Liver (tissue), 9 donors: ENCODE data around the gene CHL1. TPM values are rescaled to one million over a fixed set of nuclear protein-coding genes. Genes with fewer than 3 reads are reported as not detected.

Source experiments
- DNase-seq: peaks from one replicate; pipeline ENCODE4 v3.0.0-alpha.2; 2017; ENCODE audit warnings: low spot score
- H3K27ac ChIP-seq, 2 donors: one replicate each; pipeline ENCODE4 v1.7.0; 2013; ENCODE audit warnings: inconsistent platforms in 2 of 2, low read length in 2 of 2, control low read depth in 1 of 2, low read depth in 1 of 2, mild to moderate bottlenecking in 1 of 2
- H3K27me3 ChIP-seq, 4 donors: one replicate each; pipeline versions ENCODE4 v1.6.1 to v1.7.0; 2013; ENCODE audit warnings: low read length in 3 of 4, inconsistent platforms in 1 of 4, mild to moderate bottlenecking in 1 of 4, moderate library complexity in 1 of 4; ENCODE audit not compliant: control insufficient read depth in 4 of 4, insufficient read depth in 4 of 4
- H3K36me3 ChIP-seq, 4 donors: one replicate each; pipeline versions ENCODE4 v1.6.1 to v1.7.0; 2013; ENCODE audit warnings: low read length in 3 of 4, mild to moderate bottlenecking in 3 of 4, low read depth in 1 of 4, moderate library complexity in 1 of 4; ENCODE audit not compliant: control insufficient read depth in 4 of 4, insufficient read depth in 3 of 4
- H3K4me1 ChIP-seq, 4 donors: one replicate each; pipeline versions ENCODE4 v1.6.1 to v1.7.0; 2013; ENCODE audit warnings: low read length in 3 of 4, mild to moderate bottlenecking in 3 of 4, moderate library complexity in 1 of 4; ENCODE audit not compliant: control insufficient read depth in 4 of 4, insufficient read depth in 4 of 4
- H3K4me3 ChIP-seq, 3 donors: one replicate each; pipeline versions ENCODE4 v1.6.1 to v1.7.0; 2013; ENCODE audit warnings: low read length in 3 of 3, control low read depth in 1 of 3, low read depth in 1 of 3, mild to moderate bottlenecking in 1 of 3
- H3K9ac ChIP-seq, 2 donors: one replicate each; pipeline ENCODE4 v1.7.0; 2013; ENCODE audit warnings: low read length in 2 of 2, mild to moderate bottlenecking in 2 of 2, moderate library complexity in 2 of 2, control low read depth in 1 of 2, low read depth in 1 of 2
- H3K9me3 ChIP-seq, 4 donors: one replicate each; pipeline versions ENCODE4 v1.6.1 to v1.7.0; 2013; ENCODE audit warnings: low read length in 3 of 4; ENCODE audit not compliant: control insufficient read depth in 4 of 4
- EGR1 ChIP-seq, 2 donors: IDR thresholded peaks; 2 replicates each; pipeline ENCODE4 v1.6.1; 2016 to 2018; ENCODE audit warnings: antibody characterized with exemption in 2 of 2, low read depth in 2 of 2
- FOXA1 ChIP-seq: IDR thresholded peaks from 2 replicates; pipeline ENCODE4 v1.6.1; 2016; ENCODE audit warnings: antibody characterized with exemption
- FOXA2 ChIP-seq: IDR thresholded peaks from 2 replicates; pipeline ENCODE4 v1.6.1; 2016; ENCODE audit warnings: antibody characterized with exemption
- GABPA ChIP-seq, 2 donors: IDR thresholded peaks in 1 of 2; conservative IDR thresholded peaks in 1 of 2; 2 replicates each; pipeline ENCODE4 v1.6.1; 2016; ENCODE audit warnings: antibody characterized with exemption in 2 of 2, mild to moderate bottlenecking in 1 of 2, moderate library complexity in 1 of 2
- HNF4A ChIP-seq, 2 donors: conservative IDR thresholded peaks; 2 replicates each; pipeline ENCODE4 v1.6.1; 2016; ENCODE audit warnings: antibody characterized with exemption in 2 of 2, mild to moderate bottlenecking in 2 of 2
- HNF4G ChIP-seq: IDR thresholded peaks from 2 replicates; pipeline ENCODE4 v1.6.1; 2016; ENCODE audit warnings: antibody characterized with exemption
- JUND ChIP-seq, 2 donors: IDR thresholded peaks; 2 replicates each; pipeline ENCODE4 v1.6.1; 2016; ENCODE audit warnings: antibody characterized with exemption in 2 of 2
- NR2F2 ChIP-seq: IDR thresholded peaks from 2 replicates; pipeline ENCODE4 v1.6.1; 2016; ENCODE audit warnings: antibody characterized with exemption
- RAD21 ChIP-seq, 2 donors: IDR thresholded peaks; 2 replicates each; pipeline ENCODE4 v1.6.1; 2016; ENCODE audit warnings: antibody characterized with exemption in 2 of 2, mild to moderate bottlenecking in 2 of 2
- REST ChIP-seq: IDR thresholded peaks from 2 replicates; pipeline ENCODE4 v1.6.1; 2016; ENCODE audit warnings: antibody characterized with exemption, mild to moderate bottlenecking
- RXRA ChIP-seq, 2 donors: IDR thresholded peaks; 2 replicates each; pipeline ENCODE4 v1.6.1; 2017 to 2018; ENCODE audit warnings: antibody characterized with exemption in 2 of 2, mild to moderate bottlenecking in 1 of 2
- SP1 ChIP-seq: IDR thresholded peaks from 2 replicates; pipeline ENCODE4 v1.6.1; 2018; ENCODE audit warnings: antibody characterized with exemption, mild to moderate bottlenecking
- TAF1 ChIP-seq: conservative IDR thresholded peaks from 2 replicates; pipeline ENCODE4 v1.6.1; 2016; ENCODE audit warnings: antibody characterized with exemption, mild to moderate bottlenecking
- YY1 ChIP-seq: IDR thresholded peaks from 2 replicates; pipeline ENCODE4 v1.6.1; 2016; ENCODE audit warnings: antibody characterized with exemption, mild to moderate bottlenecking
- WGBS: extraction: QIAGEN DNeasy Blood & Tissue Kit; methylation state at CpG from one replicate; pipeline ENCODE4 v1.1.7; 2013; 5-methylcytosine and 5-hydroxymethylcytosine counted together
- polyA plus RNA-seq, 2 donors: library from polyadenylated mRNA; stranded (reverse) in 1 of 2; unstranded in 1 of 2; fragments of 200-250 nt in 1 of 2; fragments of >200 nt in 1 of 2; fragmentation: Nextera tagmentation in 1 of 2; extraction: Ambion mirVana in 1 of 2; gene quantifications; one replicate each; pipeline versions ENCODE4 v1.2.1 to v1.2.3, GENCODE V29; 2013 to 2015
- total RNA-seq, 2 donors: library from RNA; depleted of rRNA; stranded (reverse); fragments of >200 nt; gene quantifications; one replicate each; pipeline ENCODE4 v1.2.3, GENCODE V29; 2014
- TF ChIP-seq, protein P1 (sequence below): fragments of 150-350 bp; IDR thresholded peaks from 2 replicates; pipeline ENCODE4 v1.5.1; 2017; ENCODE audit warnings: improper control_type of control experiment, low read depth, low read length; ENCODE audit not compliant: missing input control
- TF ChIP-seq, protein P2 (sequence below): IDR thresholded peaks from 2 replicates; pipeline ENCODE4 v1.6.1; 2016; ENCODE audit warnings: antibody characterized with exemption
- TF ChIP-seq, protein P3 (sequence below): IDR thresholded peaks from 2 replicates; pipeline ENCODE4 v1.6.1; 2016; ENCODE audit warnings: antibody characterized with exemption
- donor health status: healthy.
- donor health status: healthy.
- donor health status: healthy.
- donor health status: healthy.
- donor health status: healthy.

The CHL1 gene
- total and polyA plus RNA-seq, 4 donors, result 0.03 to 8.1 (median 0.66) TPM

DNA sequence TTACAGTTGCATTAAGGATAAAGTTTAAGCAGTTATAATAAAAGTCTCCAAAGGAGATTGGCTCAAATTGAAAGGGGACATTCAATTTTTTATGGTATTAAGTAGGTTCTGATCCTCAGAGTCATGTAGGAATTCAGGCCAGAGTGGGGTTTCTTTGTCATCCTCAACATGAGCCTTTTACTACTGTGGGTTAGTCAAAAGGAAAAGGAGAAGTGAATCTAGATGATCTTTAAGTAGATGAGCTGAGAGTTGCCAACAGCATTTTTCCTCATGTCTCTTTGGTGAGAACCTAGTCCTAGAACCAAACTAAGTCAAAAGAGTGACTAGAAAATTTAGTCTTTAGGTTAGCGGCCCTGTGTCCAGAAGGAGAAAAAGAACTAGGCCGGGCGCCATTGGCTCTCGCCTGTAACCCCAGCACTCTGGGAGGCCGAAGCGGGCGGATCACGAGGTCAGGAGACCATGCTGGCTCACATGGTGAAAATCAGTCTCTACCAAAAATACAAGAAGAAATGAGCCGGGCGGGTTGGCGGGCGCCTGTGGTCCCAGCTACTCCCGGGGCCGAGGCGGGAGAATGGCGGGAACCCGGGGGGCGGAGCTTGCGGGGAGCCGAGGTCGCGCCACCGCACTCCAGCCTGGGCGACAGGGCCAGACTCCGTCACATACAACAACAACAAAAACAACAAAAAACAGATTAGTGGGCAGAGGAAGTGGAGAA is 4.2 kb upstream of the CHL1 start (continued):
- TF ChIP-seq, protein P1, sequence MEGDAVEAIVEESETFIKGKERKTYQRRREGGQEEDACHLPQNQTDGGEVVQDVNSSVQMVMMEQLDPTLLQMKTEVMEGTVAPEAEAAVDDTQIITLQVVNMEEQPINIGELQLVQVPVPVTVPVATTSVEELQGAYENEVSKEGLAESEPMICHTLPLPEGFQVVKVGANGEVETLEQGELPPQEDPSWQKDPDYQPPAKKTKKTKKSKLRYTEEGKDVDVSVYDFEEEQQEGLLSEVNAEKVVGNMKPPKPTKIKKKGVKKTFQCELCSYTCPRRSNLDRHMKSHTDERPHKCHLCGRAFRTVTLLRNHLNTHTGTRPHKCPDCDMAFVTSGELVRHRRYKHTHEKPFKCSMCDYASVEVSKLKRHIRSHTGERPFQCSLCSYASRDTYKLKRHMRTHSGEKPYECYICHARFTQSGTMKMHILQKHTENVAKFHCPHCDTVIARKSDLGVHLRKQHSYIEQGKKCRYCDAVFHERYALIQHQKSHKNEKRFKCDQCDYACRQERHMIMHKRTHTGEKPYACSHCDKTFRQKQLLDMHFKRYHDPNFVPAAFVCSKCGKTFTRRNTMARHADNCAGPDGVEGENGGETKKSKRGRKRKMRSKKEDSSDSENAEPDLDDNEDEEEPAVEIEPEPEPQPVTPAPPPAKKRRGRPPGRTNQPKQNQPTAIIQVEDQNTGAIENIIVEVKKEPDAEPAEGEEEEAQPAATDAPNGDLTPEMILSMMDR, result no peak
- TF ChIP-seq SP1, result no peak
- no peak for TF ChIP-seq TAF1
- no peak for TF ChIP-seq JUND (IDR thresholded peaks at IDR 0.05)
- no peak for TF ChIP-seq GABPA (IDR thresholded peaks at IDR 0.05 in 1 of 2, conservative IDR thresholded peaks at IDR 0.05 in 1 of 2)
- no peak for TF ChIP-seq NR2F2
- TF ChIP-seq FOXA2, result no peak
- TF ChIP-seq RXRA (IDR thresholded peaks at IDR 0.05), result no peak
- TF ChIP-seq RAD21 (IDR thresholded peaks at IDR 0.05), result no peak
- TF ChIP-seq HNF4A (conservative IDR thresholded peaks at IDR 0.05), result no peak

DNA sequence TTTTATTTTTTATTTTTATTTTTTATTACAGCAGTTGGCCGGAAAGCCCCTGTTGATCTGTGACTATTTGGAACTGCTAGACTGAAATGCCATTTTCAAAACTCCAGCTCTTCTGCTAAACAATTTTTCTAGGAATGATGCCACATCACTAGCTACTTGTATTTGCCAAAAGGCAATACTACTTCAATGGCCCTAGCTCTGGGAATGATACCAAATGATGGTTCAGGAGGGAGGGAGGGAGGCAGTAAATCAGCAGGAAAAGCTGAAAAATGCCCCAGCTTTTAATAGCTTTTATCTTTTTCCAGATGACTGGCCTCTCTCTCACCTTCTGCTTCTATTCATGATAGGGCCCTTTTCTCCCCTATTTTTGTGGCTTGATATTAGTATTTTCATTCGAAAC is 2.6 kb upstream of the CHL1 start:
- DNase-seq, result no peak
- Histone ChIP-seq H3K27me3 (peaks cover 0 to 7% (median 1%) of the 10 kb centered on the region in 4 donors), H3K4me1 (peaks cover 8 to 18% (median 12%) of the 10 kb centered on the region in 4 donors), H3K9me3 (peaks cover 0 to 3% (median 0%) of the 10 kb centered on the region in 4 donors), H3K27ac (no peak overlapping the region), H3K4me3 (no peak overlapping the region), H3K36me3 (no peaks in the 10 kb centered on the region), H3K9ac (no peak overlapping the region)
- TF ChIP-seq, protein P2, sequence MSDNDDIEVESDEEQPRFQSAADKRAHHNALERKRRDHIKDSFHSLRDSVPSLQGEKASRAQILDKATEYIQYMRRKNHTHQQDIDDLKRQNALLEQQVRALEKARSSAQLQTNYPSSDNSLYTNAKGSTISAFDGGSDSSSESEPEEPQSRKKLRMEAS, result no peak
- TF ChIP-seq YY1, result no peak
- 73% methylated on average over 2 of the region's 2 CpGs for WGBS

DNA sequence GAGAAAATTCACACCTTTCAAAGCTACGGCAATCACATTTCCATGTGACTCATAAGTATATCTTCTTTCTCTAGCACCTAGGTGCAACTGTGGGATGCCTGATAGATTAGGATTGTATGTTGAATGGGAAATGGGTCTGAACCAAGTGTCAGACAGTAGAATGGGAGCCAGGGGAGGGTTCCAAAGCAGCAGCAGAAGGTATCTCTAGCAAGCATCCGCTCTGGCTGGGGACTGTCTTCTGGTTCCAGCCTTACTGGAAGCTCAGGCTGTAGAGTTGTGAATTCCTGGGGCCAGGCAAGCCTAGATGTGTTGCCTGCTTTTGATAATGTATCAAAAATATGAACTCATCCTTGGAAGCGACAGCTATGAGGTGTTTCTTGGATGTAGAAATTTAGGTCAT is 2.1 kb upstream of the CHL1 start:
- TF ChIP-seq TAF1 (no peak), EGR1 (IDR thresholded peaks at IDR 0.05; ENCODE audit: low read depth in 2 of 2) (no peak), YY1 (no peak), REST (no peak), NR2F2 (no peak), SP1 (no peak), JUND (IDR thresholded peaks at IDR 0.05) (no peak), GABPA (IDR thresholded peaks at IDR 0.05 in 1 of 2, conservative IDR thresholded peaks at IDR 0.05 in 1 of 2) (no peak), HNF4G (no peak), RAD21 (IDR thresholded peaks at IDR 0.05) (no peak), FOXA2 (no peak), FOXA1 (no peak)
- TF ChIP-seq, protein P2, result no peak
- TF ChIP-seq, protein P1, result no peak
- TF ChIP-seq, protein P3, sequence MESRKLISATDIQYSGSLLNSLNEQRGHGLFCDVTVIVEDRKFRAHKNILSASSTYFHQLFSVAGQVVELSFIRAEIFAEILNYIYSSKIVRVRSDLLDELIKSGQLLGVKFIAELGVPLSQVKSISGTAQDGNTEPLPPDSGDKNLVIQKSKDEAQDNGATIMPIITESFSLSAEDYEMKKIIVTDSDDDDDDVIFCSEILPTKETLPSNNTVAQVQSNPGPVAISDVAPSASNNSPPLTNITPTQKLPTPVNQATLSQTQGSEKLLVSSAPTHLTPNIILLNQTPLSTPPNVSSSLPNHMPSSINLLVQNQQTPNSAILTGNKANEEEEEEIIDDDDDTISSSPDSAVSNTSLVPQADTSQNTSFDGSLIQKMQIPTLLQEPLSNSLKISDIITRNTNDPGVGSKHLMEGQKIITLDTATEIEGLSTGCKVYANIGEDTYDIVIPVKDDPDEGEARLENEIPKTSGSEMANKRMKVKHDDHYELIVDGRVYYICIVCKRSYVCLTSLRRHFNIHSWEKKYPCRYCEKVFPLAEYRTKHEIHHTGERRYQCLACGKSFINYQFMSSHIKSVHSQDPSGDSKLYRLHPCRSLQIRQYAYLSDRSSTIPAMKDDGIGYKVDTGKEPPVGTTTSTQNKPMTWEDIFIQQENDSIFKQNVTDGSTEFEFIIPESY, result no peak
- DNase-seq, result no peak
- WGBS, result 78% methylated on average over 3 of the region's 3 CpGs

More for the DNA sequence above, 2.1 kb upstream of the CHL1 start:
- no peak overlapping the region for H3K9ac ChIP-seq
- peaks cover 8 to 18% (median 12%) of the 10 kb centered on the region in 4 donors for H3K4me1 ChIP-seq
- H3K27me3 ChIP-seq, result peaks cover 0 to 7% (median 1%) of the 10 kb centered on the region in 4 donors
- H3K36me3 ChIP-seq, result no peaks in the 10 kb centered on the region
- peaks cover 0 to 3% (median 0%) of the 10 kb centered on the region in 4 donors for H3K9me3 ChIP-seq
- no peak overlapping the region for H3K4me3 ChIP-seq
- no peak overlapping the region for H3K27ac ChIP-seq
